Stimulated activated CD4-positive, alpha-beta T cell treated with anti-CD3 and anti-CD28 coated beads, Interleukin-15, amount 100 ng/mL, for 1 hour (primary cell): ENCODE measurements around the gene TAF1B.

Experiments
- DNase-seq, 2 donors: peaks; one replicate each; pipeline ENCODE4 v3.0.0-alpha.2; 2020; ENCODE audit warnings: low read depth in 1 of 2, low spot score in 1 of 2

The TAF1B gene

DNA sequence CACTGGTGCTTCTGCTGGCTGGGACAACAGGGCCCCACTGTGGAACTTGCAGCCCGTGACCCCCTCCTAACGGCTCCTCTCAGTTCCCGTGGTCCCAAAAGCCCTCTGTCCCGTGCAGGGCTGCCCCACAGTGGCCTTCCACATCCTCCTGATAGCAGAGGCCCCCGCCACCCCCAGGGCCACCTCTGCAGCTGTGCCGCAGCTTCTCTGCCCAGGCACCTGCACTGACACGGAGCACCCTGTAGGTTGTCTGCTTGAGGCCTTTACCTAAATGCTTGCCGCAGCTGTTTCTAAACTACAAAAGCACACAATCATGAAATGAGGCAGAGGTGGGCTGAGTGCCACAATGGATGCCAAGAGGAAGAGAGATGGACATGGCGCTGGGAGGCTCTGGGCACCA is 94.7 kb downstream of the TAF1B start:
- DNase-seq, result no peak

DNA sequence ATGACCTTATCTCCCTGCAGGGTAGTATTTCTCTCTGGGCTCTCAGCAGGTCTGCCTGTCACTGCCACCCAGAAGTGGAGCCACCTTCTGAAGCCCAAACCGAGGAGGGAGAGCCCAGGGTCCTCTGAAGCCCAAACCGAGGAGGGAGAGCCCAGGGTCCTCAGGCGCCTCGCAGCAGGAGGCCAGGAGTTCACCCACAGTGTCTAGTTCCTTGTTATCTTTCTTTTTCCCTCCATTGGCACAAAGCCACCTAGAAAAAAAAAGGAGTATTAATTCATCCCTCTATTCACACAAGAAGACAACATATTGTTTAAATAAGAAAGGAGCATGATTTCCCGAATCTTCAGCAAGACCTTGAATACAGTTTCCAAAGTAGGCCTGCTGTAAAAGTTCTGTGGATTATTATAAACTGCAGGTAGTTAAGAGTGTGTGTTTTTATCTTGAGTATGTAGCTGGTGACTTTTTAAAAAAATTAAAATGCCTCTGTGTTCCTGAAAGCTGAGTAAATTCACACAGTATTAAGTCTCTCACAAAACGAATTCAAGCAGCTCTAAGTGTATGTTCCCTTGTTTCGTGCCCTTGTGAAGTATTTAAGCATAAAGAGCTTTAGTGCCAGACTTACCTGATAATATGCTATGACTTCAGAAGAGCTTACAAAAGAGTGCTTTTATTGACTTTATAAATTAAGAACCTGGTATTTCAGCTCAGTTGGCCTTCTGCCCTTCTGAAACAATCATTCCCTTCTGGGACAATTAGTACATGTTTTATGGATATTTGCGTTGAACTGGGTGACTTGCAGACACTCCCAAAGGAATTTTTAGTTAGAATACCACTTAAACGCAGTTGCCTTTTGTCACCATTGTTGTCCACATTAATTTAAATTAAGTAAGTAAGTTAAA is 96.6 kb downstream of the TAF1B start:
- no peak for DNase-seq

DNA sequence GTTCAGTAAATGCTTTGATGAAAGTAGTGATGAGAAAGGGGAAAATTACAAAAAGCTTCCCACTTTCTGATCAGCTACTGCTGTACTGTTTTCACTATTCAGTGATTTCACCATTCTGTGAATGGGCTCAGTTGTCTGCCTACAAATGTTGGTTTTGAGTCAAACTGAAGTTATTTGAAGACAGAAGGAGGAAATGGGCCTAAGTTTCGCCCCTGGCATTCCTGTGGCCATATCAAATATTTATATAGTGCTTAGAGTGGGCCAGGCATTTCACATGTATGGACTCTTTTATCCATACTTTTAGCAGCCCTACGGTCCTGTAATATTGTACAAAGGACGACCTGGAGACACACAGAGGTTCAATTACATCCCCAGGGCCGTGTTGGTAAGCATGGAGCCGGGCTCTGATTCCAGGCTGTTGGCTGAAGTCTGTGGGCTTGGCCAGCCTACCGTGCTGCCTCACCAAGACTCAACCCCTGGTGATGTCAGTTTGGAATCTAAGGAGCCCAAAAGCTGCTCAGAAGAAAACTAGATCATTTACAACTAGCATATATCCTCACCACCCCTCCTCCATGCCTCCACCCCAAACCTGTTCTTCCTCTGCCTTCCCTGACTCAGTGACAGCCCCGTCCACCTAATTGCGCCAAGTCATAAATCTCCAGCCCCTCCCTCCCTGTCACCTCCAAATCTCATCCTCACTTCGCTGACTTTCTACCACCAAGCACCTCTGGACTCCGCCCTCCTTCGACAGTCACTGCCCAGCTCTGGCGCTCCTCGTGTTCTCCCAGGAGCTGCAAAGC is 98.1 kb downstream of the TAF1B start:
- no peak for DNase-seq

DNA sequence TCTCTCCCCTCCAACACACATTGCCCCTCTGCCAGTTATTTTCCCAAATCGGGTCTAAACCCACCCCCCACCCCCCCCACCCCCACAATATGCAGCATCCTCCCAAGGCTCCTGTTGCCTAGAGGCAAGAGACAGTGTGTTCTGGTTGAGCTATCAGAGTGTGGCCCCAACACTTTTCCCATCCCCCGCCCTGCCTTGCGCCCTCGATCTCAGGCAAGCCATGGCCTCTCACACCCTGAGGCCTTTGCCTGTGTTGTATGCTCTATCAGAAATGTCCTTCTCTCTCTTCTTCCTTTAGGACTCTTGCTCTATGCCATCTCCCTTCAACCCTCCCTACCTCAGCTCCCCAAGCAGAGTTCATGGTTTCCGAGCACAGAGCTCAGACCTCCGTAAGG is 98.7 kb downstream of the TAF1B start:
- DNase-seq, result no peak

DNA sequence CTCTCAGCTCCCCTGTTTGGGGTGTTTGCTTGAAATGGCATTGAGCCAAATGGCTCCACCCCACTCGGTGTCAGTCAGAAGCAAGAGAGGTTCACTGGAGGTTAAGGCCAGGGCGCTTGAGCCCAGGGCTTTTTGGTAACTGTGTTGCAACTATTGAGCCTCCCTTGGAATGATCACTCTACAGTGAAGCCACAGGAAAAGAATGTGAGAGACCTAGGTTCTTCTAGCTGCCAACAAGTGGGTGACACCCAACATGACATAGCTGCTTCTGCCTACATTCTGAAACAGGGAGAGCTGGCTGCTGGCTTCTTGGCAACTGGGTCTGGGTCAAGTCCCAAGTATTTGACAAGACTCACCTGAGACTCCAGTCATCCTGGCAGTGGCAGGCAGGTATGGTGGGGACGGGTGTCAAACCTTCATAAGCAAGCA is 101.1 kb downstream of the TAF1B start:
- DNase-seq, result no peak

DNA sequence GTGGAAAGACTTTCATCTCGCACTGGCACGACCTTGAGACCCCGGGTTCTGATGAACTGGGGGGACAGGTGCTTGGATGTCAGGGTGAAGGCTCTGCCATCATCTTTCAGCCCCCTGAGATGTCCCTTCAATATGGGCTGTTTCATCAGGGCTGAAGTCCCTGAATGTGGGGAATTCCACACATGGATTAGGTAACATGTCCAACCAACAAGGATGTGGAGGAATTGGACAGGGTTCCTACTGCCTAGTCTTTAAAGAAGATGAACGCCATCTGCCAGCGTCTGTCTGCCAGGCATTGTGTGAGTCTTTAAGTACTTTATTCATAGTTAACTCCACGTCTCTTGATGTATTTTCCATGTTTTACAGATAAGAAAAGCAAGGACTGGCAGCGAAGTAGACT is 102.3 kb downstream of the TAF1B start:
- no peak for DNase-seq

DNA sequence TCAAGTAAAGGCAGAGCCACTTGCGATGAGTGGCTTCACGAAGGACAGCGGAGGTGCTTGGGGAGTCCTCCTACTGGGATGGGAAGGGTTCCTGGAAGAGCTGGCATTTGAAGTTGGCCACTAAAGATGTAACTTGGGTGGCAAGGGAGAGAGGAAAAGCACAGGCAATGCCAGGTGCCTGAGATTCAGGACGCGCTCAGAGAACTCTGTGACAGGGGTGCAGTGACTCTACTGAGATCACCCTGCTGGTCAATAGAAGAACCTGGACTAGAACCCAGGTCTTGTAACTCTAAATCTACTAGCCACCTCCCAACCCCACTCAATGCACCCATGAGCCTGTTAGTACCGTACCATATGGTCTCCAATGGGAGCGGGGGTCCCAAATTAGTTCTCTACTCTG is 102.8 kb downstream of the TAF1B start:
- DNase-seq, result no peak

DNA sequence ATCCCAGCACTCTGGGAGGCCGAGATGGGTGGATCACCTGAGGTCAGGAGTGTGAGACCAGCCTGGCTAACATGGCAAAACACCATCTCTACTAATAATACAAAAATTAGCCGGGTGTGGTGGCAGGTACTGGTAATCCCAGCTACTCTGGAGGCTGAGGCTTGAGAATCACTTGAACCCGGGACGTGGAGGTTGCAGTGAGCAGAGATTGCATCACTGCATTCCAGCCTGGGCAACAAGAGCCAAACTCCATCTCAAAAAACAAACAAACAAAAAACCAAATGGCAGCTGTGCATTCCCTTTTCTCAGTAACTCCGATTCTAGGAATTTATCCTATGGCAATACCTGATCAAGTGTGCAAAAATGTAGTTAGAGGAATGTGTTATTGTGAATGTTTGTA is 103.5 kb downstream of the TAF1B start:
- DNase-seq, result no peak

DNA sequence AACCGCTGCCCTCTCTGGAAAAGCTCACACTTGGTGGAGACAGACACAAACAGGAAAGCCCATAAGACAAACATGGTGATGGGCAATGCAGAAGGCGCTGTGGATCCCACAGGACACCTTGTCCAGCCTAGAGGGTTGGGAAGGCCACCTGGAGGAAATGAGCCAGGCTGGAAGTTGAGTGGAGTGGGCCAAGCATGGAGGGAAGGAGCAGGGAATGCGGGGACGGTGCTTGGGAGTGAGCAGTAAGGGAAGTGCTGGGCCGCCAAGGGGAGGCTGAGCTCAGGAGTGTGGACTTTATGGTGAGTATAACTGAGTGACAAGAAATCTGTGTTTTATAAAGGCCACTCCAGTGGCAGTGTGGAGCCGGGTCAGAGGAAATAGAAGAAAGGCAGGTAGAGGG is 105.4 kb downstream of the TAF1B start:
- no peak for DNase-seq

DNA sequence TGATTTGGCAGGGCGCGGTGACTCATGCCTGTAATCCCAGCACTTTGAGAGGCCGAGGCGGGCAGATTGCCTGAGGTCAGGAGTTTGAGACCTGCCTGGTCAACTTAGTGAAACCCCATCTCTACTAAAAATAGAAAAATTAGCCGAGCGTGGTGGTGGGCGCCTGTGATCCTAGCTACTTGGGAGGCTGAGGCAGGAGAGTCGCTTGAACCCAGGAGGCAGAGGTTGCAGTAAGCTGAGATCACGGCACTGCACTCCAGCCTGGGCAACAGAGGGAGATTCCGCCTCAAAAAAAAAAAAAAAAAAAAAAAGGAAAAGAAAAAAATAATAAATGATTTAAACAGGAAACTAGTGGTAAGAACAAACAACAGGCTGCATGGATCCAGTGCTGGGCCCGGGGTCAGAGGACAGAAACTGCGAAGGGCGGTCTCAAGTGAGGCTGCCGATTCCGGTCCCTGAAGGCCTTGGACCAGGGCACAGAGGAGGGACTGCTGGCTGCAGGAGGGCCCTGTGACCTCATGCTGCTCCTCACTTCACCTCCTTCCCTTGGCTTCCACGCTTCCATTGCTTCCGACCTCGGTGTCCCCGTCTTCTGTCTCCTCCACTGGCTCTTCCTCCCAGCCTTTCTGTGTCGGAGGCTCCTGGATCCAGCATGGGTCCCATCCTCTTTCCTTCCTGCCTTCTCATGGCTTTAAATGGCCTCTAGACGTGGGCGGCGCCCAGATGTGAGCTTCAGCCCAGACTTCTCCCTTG is 106.1 kb downstream of the TAF1B start:
- no peak for DNase-seq

DNA sequence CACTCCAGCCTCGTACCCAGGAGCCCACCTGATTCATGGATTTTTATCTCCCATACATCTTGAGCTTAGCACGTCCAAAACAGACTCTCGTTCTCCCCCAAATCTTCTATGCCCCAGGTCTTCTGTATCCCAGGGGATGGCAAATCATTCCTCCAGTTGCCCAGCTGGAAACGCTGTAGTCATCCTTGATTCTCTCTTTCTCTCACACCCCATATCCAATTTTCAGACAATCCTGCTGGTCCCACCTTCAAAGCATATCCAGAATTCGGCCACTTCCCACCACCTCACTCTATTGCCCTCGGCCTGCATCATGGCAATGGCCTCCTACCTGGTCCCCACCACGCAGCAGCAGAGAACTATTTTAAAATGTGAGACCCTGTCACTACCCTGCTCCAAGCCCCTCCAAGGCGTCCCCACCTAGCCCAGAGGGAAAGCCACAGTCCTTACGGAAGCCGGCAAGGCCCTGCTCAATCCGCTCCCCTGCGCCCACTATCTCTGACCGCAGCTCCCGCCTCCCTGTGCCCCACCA is 106.8 kb downstream of the TAF1B start:
- DNase-seq, result no peak

DNA sequence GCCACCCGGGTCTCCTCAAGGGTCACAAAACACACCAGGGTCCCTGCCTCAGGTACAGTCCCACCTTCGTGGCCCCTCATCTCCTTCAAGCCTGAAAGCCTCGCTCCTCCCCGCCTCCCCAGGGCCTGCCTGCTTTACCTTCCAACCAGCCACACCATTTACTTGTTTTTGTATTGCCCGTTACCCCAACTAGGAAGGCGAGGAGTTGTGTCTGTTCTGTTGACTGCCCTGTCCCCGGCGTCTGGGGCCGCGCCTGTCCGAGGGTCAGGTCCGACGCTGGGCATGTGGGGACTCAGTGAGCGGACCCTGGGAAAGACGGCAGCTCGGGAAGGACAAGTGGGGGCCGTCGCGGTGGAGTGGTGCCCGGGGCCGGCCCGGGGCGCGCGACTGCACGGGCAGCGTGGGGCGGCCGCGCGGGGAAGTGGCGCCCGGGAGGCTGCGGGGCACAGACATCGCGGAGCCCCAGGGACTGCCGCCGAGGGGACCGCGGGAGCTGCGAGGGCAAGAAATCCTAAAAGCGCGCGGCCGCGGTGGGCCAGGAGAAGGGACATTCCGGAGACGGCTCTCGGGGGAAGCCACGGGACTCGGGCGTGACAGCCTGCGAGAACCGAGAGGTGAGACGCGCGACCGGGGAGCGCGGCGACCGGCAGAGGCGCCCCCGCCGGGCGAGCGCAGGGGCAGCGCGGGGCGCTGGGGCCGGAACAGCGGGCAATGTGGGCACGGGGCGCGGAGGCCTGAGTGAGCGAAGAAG is 107.4 kb downstream of the TAF1B start:
- peak in 1 of 2 donors; percentile 27 for DNase-seq

DNA sequence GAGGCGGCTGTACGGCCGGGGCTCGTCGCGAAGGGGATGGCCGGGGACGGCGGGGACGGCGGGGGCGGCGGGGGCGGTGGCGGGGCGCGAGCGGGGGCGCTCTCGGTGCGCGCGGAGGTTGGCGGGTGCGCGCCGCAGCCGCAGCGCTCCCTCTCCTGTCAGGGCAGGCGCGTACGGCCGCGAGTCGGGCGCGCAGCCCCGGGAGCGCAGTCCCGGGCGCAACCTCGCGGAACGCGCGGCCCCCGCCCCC is 107.9 kb downstream of the TAF1B start:
- no peak for DNase-seq

DNA sequence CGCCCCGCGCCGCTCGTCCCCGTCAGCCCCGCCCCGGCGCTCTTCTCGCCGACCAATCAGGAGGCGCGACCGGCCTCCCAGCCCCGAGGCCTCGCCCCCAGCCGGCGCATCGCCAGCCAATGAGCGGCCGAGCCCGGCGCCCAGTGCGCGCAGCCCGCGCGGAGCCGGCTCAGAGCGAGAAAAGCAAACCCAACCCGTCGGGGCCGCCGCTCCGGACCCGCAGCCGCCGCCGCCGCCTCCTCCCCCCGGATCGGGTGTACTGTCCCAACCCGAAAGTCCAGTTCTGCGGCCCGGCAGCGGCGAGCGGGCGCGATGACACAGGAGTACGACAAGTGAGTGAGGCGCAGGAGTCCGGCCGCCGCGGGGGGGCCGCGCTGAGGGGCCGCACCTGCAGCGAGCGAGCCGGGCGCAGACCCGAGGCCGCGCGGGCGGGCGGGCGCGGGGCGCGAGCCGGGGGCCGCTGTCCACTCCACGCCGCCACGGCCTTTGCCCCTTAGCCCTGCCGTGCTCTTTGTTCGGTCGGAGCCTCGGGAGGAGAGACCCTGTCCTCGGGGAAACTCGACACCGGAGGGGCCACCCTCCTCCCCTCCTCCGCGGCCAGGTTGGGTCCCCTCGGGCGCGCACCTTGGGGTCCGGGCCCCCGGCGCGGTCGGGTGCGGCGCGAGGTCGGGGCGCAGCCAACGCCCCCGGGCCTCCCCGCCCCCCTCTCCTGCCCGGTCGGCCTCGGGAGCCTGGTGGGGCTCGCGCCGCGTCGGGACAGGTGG is 108.4 kb downstream of the TAF1B start, which contains the start of gene GRHL1:
Gene GRHL1, plus strand, starts transcription at position 172 of the 764 bp plus-strand sequence. Its CDS starts 141 bp downstream, at position 313.
- DNase-seq, result peak; percentile 87 to 88

DNA sequence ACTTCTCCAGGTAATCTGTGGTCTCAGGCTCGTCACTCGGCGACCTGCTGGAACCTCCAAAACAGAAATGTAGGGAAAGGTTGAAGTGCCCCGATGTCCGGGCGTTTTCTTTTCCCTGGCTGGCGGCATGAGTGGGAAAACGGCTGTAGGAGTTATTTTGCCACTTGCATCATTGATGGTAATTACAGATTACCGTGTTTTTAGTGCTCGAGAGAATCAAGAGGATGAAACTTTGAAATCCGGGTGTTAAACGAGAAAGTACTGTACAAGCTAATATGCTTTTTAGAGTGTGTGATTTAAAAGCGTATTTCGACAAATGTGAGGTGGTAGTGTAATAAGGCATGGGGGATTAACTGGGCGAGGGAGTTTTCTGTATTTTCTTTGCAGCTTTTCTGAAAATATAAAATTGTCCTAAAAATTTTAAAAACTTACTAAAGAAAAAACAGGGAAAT is 109.0 kb downstream of the TAF1B start:
- DNase-seq, result no peak

DNA sequence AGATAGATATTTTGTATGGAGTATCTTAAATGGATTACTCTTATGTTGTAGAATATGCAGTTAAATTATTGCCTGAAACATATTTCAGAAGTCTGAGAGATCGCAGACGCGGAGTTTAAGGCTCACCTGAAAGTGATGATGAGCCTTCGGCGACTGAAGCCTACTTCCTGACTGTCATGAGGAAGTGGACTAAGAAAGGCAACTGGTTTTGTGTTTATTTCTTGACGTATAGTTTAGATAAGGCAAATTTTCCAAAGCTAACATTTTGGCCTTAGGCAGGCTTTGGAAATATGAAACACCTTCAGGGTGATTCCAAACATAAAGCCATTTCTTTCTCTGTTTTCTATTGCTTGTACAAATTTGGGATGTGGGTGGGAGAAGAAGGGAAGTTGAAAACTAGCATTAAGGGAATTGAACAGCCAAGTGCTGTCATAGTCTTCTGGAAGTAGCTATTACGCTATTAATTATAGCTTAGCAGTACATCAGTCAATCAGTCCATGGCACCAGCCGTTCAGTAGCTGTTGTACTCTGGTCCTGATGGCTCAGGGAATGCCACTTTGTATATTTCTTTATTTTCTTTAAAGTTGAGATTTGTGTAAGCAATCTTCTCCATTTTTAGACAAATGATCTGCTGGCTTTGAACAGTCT is 109.7 kb downstream of the TAF1B start:
- no peak for DNase-seq

DNA sequence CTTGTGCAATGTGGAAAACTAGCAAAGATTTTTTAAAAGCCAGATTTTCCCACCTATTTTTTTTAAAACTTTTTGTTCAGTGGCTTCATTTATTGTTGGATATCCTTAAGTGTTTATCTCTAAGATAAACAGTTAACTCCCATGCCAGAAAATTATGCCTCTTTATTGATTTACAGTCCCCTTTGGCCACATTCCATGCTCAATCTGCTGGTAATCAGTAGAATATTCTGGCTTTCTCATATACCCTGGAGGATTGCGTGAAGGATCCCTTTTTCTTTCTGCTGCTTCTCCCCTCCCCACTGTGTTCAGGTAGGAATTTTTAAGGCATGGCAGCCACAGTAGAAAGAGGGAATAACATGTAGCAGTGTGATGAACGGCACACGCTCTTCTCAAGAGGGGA is 110.9 kb downstream of the TAF1B start:
- no peak for DNase-seq

DNA sequence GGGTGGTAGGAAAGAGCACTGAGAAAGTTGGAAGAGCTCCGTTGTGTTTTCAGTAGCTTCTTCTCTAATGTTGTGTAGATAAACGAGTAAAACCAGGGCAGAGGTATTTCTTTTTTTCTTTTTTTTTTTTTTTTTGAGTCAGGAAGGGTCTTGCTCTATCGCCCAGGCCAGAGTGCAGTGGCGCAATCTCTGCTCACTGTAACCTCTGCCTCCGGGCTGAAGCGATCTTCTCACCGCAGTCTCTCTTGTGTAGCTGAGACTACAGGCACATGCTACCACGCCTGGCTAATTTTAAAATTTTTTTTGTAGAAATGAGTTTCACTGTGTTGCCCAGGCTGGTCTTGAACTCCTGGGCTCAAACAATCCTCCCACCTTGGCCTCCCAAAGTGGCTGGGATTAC is 114.8 kb downstream of the TAF1B start:
- no peak for DNase-seq

DNA sequence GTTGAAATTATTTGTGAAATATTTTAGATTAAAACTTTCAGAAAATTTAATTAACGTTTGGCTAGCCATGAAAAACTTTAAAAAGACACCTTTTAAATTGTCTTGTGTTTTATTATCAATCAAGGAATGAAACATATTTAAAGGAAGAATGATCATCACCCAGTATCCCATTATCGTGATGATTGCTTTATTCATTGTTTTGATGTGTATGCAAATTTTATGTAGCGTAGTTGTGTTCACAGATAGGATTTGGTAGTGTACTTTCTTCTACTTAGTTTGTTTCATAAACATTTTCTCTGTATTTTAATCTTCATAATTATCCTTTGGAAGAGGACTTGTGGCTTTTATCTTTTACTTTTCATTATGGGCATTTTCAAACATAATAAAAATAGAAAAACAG is 116.0 kb downstream of the TAF1B start:
- no peak for DNase-seq
